Liver (tissue), 9 donors: ENCODE data around the gene NFIB. TPM values are rescaled to one million over a fixed set of nuclear protein-coding genes. Genes with fewer than 3 reads are reported as not detected.

ENCODE experiments used
- DNase-seq: peaks from one replicate; pipeline ENCODE4 v3.0.0-alpha.2; 2017; ENCODE audit warnings: low spot score
- H3K27ac ChIP-seq, 2 donors: one replicate each; pipeline ENCODE4 v1.7.0; 2013; ENCODE audit warnings: inconsistent platforms in 2 of 2, low read length in 2 of 2, control low read depth in 1 of 2, low read depth in 1 of 2, mild to moderate bottlenecking in 1 of 2
- H3K27me3 ChIP-seq, 4 donors: one replicate each; pipeline versions ENCODE4 v1.6.1 to v1.7.0; 2013; ENCODE audit warnings: low read length in 3 of 4, inconsistent platforms in 1 of 4, mild to moderate bottlenecking in 1 of 4, moderate library complexity in 1 of 4; ENCODE audit not compliant: control insufficient read depth in 4 of 4, insufficient read depth in 4 of 4
- H3K36me3 ChIP-seq, 4 donors: one replicate each; pipeline versions ENCODE4 v1.6.1 to v1.7.0; 2013; ENCODE audit warnings: low read length in 3 of 4, mild to moderate bottlenecking in 3 of 4, low read depth in 1 of 4, moderate library complexity in 1 of 4; ENCODE audit not compliant: control insufficient read depth in 4 of 4, insufficient read depth in 3 of 4
- H3K4me1 ChIP-seq, 4 donors: one replicate each; pipeline versions ENCODE4 v1.6.1 to v1.7.0; 2013; ENCODE audit warnings: low read length in 3 of 4, mild to moderate bottlenecking in 3 of 4, moderate library complexity in 1 of 4; ENCODE audit not compliant: control insufficient read depth in 4 of 4, insufficient read depth in 4 of 4
- H3K4me3 ChIP-seq, 3 donors: one replicate each; pipeline versions ENCODE4 v1.6.1 to v1.7.0; 2013; ENCODE audit warnings: low read length in 3 of 3, control low read depth in 1 of 3, low read depth in 1 of 3, mild to moderate bottlenecking in 1 of 3
- H3K9ac ChIP-seq, 2 donors: one replicate each; pipeline ENCODE4 v1.7.0; 2013; ENCODE audit warnings: low read length in 2 of 2, mild to moderate bottlenecking in 2 of 2, moderate library complexity in 2 of 2, control low read depth in 1 of 2, low read depth in 1 of 2
- H3K9me3 ChIP-seq, 4 donors: one replicate each; pipeline versions ENCODE4 v1.6.1 to v1.7.0; 2013; ENCODE audit warnings: low read length in 3 of 4; ENCODE audit not compliant: control insufficient read depth in 4 of 4
- EGR1 ChIP-seq, 2 donors: IDR thresholded peaks; 2 replicates each; pipeline ENCODE4 v1.6.1; 2016 to 2018; ENCODE audit warnings: antibody characterized with exemption in 2 of 2, low read depth in 2 of 2
- FOXA1 ChIP-seq: IDR thresholded peaks from 2 replicates; pipeline ENCODE4 v1.6.1; 2016; ENCODE audit warnings: antibody characterized with exemption
- FOXA2 ChIP-seq: IDR thresholded peaks from 2 replicates; pipeline ENCODE4 v1.6.1; 2016; ENCODE audit warnings: antibody characterized with exemption
- HNF4A ChIP-seq, 2 donors: conservative IDR thresholded peaks; 2 replicates each; pipeline ENCODE4 v1.6.1; 2016; ENCODE audit warnings: antibody characterized with exemption in 2 of 2, mild to moderate bottlenecking in 2 of 2
- HNF4G ChIP-seq: IDR thresholded peaks from 2 replicates; pipeline ENCODE4 v1.6.1; 2016; ENCODE audit warnings: antibody characterized with exemption
- JUND ChIP-seq, 2 donors: IDR thresholded peaks; 2 replicates each; pipeline ENCODE4 v1.6.1; 2016; ENCODE audit warnings: antibody characterized with exemption in 2 of 2
- NR2F2 ChIP-seq: IDR thresholded peaks from 2 replicates; pipeline ENCODE4 v1.6.1; 2016; ENCODE audit warnings: antibody characterized with exemption
- RAD21 ChIP-seq, 2 donors: IDR thresholded peaks; 2 replicates each; pipeline ENCODE4 v1.6.1; 2016; ENCODE audit warnings: antibody characterized with exemption in 2 of 2, mild to moderate bottlenecking in 2 of 2
- RXRA ChIP-seq, 2 donors: IDR thresholded peaks; 2 replicates each; pipeline ENCODE4 v1.6.1; 2017 to 2018; ENCODE audit warnings: antibody characterized with exemption in 2 of 2, mild to moderate bottlenecking in 1 of 2
- SP1 ChIP-seq: IDR thresholded peaks from 2 replicates; pipeline ENCODE4 v1.6.1; 2018; ENCODE audit warnings: antibody characterized with exemption, mild to moderate bottlenecking
- TAF1 ChIP-seq: conservative IDR thresholded peaks from 2 replicates; pipeline ENCODE4 v1.6.1; 2016; ENCODE audit warnings: antibody characterized with exemption, mild to moderate bottlenecking
- WGBS: extraction: QIAGEN DNeasy Blood & Tissue Kit; methylation state at CpG from one replicate; pipeline ENCODE4 v1.1.7; 2013; 5-methylcytosine and 5-hydroxymethylcytosine counted together
- polyA plus RNA-seq, 2 donors: library from polyadenylated mRNA; stranded (reverse) in 1 of 2; unstranded in 1 of 2; fragments of 200-250 nt in 1 of 2; fragments of >200 nt in 1 of 2; fragmentation: Nextera tagmentation in 1 of 2; extraction: Ambion mirVana in 1 of 2; gene quantifications; one replicate each; pipeline versions ENCODE4 v1.2.1 to v1.2.3, GENCODE V29; 2013 to 2015
- total RNA-seq, 2 donors: library from RNA; depleted of rRNA; stranded (reverse); fragments of >200 nt; gene quantifications; one replicate each; pipeline ENCODE4 v1.2.3, GENCODE V29; 2014
- TF ChIP-seq, protein P1 (sequence below): IDR thresholded peaks from 2 replicates; pipeline ENCODE4 v1.6.1; 2016; ENCODE audit warnings: antibody characterized with exemption
- TF ChIP-seq, protein P2 (sequence below): IDR thresholded peaks from 2 replicates; pipeline ENCODE4 v1.6.1; 2016; ENCODE audit warnings: antibody characterized with exemption, mild to moderate bottlenecking
- TF ChIP-seq, protein P3 (sequence below): fragments of 150-350 bp; IDR thresholded peaks from 2 replicates; pipeline ENCODE4 v1.5.1; 2017; ENCODE audit warnings: improper control_type of control experiment, low read depth, low read length; ENCODE audit not compliant: missing input control
- TF ChIP-seq, protein P4 (sequence below): IDR thresholded peaks from 2 replicates; pipeline ENCODE4 v1.6.1; 2016; ENCODE audit warnings: antibody characterized with exemption
- donor health status: healthy.
- donor health status: healthy.
- donor health status: healthy.
- donor health status: healthy.
- donor health status: healthy.

Gene NFIB
- total and polyA plus RNA-seq, 4 donors, result 3.2 to 23.2 (median 8.0) TPM

DNA sequence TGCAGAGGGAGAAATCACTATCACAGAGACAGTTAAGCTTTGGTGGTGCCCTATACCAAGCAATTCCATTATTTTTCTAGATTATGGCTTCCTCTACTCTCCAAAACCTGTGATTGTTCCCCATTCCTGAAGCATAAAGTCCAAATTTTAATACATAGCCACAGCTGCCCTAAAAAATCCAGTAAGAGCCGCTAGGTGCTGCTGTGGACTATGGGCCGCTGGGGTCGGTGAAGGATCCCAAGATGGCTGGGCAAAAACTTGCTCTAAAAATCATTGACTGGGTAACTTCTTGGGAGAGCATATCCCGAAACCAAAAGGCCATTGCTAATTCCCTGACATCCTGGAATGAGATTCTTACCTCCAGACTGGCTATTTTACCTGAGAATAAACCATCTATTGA, 245.3 kb downstream of the NFIB start:
- no peaks in the 10 kb centered on the region for H3K27me3 ChIP-seq
- TF ChIP-seq FOXA2, result no peak
- peak; percentile 10 to 21 for TF ChIP-seq RAD21 (IDR thresholded peaks at IDR 0.05)
- TF ChIP-seq HNF4A (conservative IDR thresholded peaks at IDR 0.05), result no peak
- H3K9me3 ChIP-seq, result no peaks in the 10 kb centered on the region
- H3K4me1 ChIP-seq, result peaks cover 0 to 2% (median 0%) of the 10 kb centered on the region in 4 donors
- H3K4me3 ChIP-seq, result no peak overlapping the region
- WGBS, result 89% methylated on average over 4 of the region's 4 CpGs
- no peak for DNase-seq
- no peak overlapping the region for H3K27ac ChIP-seq
- no peaks in the 10 kb centered on the region for H3K36me3 ChIP-seq
- H3K9ac ChIP-seq, result no peak overlapping the region

DNA sequence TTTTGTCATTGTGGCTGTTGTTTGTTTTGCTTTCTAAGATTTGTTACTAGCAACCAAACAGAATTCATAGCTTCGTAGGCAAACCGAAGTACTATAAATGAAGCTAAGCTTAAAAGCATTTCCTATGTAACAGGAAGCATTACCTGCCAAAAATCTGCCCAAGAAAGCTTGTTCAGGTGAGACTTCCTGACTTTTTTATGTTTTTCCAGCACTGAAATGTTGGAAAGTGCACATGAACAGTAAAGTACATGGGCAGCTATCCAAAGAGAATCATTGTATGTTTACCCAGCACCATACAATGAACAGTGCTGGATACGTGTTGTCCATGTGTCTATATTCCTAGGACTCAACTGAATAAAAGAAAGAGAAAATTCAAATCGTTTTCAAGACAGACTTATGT, 247.1 kb downstream of the NFIB start:
- Histone ChIP-seq H3K27ac (no peak overlapping the region), H3K27me3 (no peaks in the 10 kb centered on the region), H3K9ac (no peak overlapping the region), H3K9me3 (no peaks in the 10 kb centered on the region), H3K36me3 (no peaks in the 10 kb centered on the region), H3K4me3 (no peak overlapping the region), H3K4me1 (no peaks in the 10 kb centered on the region)
- no peak for DNase-seq
- TF ChIP-seq JUND (IDR thresholded peaks at IDR 0.05), result no peak
- TF ChIP-seq EGR1 (IDR thresholded peaks at IDR 0.05; ENCODE audit: low read depth in 2 of 2), result no peak
- TF ChIP-seq SP1, result no peak
- TF ChIP-seq NR2F2, result no peak
- TF ChIP-seq RXRA (IDR thresholded peaks at IDR 0.05), result no peak
- TF ChIP-seq, protein P1, sequence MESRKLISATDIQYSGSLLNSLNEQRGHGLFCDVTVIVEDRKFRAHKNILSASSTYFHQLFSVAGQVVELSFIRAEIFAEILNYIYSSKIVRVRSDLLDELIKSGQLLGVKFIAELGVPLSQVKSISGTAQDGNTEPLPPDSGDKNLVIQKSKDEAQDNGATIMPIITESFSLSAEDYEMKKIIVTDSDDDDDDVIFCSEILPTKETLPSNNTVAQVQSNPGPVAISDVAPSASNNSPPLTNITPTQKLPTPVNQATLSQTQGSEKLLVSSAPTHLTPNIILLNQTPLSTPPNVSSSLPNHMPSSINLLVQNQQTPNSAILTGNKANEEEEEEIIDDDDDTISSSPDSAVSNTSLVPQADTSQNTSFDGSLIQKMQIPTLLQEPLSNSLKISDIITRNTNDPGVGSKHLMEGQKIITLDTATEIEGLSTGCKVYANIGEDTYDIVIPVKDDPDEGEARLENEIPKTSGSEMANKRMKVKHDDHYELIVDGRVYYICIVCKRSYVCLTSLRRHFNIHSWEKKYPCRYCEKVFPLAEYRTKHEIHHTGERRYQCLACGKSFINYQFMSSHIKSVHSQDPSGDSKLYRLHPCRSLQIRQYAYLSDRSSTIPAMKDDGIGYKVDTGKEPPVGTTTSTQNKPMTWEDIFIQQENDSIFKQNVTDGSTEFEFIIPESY, result no peak
- TF ChIP-seq, protein P2, sequence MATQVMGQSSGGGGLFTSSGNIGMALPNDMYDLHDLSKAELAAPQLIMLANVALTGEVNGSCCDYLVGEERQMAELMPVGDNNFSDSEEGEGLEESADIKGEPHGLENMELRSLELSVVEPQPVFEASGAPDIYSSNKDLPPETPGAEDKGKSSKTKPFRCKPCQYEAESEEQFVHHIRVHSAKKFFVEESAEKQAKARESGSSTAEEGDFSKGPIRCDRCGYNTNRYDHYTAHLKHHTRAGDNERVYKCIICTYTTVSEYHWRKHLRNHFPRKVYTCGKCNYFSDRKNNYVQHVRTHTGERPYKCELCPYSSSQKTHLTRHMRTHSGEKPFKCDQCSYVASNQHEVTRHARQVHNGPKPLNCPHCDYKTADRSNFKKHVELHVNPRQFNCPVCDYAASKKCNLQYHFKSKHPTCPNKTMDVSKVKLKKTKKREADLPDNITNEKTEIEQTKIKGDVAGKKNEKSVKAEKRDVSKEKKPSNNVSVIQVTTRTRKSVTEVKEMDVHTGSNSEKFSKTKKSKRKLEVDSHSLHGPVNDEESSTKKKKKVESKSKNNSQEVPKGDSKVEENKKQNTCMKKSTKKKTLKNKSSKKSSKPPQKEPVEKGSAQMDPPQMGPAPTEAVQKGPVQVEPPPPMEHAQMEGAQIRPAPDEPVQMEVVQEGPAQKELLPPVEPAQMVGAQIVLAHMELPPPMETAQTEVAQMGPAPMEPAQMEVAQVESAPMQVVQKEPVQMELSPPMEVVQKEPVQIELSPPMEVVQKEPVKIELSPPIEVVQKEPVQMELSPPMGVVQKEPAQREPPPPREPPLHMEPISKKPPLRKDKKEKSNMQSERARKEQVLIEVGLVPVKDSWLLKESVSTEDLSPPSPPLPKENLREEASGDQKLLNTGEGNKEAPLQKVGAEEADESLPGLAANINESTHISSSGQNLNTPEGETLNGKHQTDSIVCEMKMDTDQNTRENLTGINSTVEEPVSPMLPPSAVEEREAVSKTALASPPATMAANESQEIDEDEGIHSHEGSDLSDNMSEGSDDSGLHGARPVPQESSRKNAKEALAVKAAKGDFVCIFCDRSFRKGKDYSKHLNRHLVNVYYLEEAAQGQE, result no peak
- no peak for TF ChIP-seq FOXA2
- no peak for TF ChIP-seq HNF4A (conservative IDR thresholded peaks at IDR 0.05)
- WGBS, result 78% methylated on average over 4 of the region's 4 CpGs

DNA sequence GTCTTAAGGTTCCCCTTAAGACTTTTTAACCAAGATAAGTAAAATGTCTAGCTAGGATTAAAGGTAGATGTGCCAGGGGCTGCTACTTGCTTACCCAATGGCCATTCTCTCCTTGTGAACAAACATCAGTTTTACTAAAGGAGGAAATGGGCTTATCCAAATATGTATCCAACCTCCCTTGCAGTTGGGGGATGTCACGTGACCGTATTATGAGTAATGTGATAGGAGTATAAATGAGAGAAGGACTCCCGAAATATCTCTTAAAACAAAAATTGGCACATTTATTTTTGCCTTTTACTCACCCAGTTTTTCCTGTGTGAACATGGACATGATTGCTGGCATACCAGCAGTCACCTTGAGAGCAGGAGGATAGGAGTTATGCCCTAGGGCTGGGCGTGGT, 247.9 kb downstream of the NFIB start:
- no peak overlapping the region for H3K27ac ChIP-seq
- WGBS, result 93% methylated on average over 4 of the region's 4 CpGs
- no peaks in the 10 kb centered on the region for H3K9me3 ChIP-seq
- H3K27me3 ChIP-seq, result no peaks in the 10 kb centered on the region
- no peaks in the 10 kb centered on the region for H3K36me3 ChIP-seq
- no peak for DNase-seq
- no peaks in the 10 kb centered on the region for H3K4me1 ChIP-seq
- H3K4me3 ChIP-seq, result no peak overlapping the region
- H3K9ac ChIP-seq, result no peak overlapping the region
- TF ChIP-seq, protein P3, sequence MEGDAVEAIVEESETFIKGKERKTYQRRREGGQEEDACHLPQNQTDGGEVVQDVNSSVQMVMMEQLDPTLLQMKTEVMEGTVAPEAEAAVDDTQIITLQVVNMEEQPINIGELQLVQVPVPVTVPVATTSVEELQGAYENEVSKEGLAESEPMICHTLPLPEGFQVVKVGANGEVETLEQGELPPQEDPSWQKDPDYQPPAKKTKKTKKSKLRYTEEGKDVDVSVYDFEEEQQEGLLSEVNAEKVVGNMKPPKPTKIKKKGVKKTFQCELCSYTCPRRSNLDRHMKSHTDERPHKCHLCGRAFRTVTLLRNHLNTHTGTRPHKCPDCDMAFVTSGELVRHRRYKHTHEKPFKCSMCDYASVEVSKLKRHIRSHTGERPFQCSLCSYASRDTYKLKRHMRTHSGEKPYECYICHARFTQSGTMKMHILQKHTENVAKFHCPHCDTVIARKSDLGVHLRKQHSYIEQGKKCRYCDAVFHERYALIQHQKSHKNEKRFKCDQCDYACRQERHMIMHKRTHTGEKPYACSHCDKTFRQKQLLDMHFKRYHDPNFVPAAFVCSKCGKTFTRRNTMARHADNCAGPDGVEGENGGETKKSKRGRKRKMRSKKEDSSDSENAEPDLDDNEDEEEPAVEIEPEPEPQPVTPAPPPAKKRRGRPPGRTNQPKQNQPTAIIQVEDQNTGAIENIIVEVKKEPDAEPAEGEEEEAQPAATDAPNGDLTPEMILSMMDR, result no peak
- TF ChIP-seq TAF1 (no peak), RAD21 (IDR thresholded peaks at IDR 0.05) (no peak), HNF4G (no peak), RXRA (IDR thresholded peaks at IDR 0.05) (no peak), SP1 (no peak), FOXA1 (no peak), NR2F2 (no peak), EGR1 (IDR thresholded peaks at IDR 0.05; ENCODE audit: low read depth in 2 of 2) (no peak), HNF4A (conservative IDR thresholded peaks at IDR 0.05) (no peak)
- TF ChIP-seq, protein P4, sequence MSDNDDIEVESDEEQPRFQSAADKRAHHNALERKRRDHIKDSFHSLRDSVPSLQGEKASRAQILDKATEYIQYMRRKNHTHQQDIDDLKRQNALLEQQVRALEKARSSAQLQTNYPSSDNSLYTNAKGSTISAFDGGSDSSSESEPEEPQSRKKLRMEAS, result no peak
- TF ChIP-seq, protein P1, result no peak
